Suppressor macrophage (primary cell): ENCODE results near the gene DNMT3A.
A peak's percentile ranks its signal among the peaks of the same experiment; 100 is the strongest.

Source experiments
- DNase-seq, 4 experiments: peaks; one replicate each; pipeline ENCODE4 v3.0.0-alpha.2; 2020 to 2022

DNMT3A gene

GRCh38 chr2:25304826-25305596 lies 36.7 kb downstream of the DNMT3A start:
- peak; percentile 42 to 74 (median 62) for DNase-seq

GRCh38 chr2:25304321-25304720 lies 37.4 kb downstream of the DNMT3A start:
- DNase-seq = peak; percentile 80 to 89 (median 84)

- DNase-seq = peak in 1 of 4 experiments; percentile 48
Measured at GRCh38 chr2:25303633-25304236, 38.0 kb downstream of the DNMT3A start.

- DNase-seq = peak; percentile 48 to 72 (median 64)
Measured at GRCh38 chr2:25302758-25303375, 38.9 kb downstream of the DNMT3A start.

- peak; percentile 85 to 93 (median 88) for DNase-seq
Measured at GRCh38 chr2:25301453-25302352, 40.0 kb downstream of the DNMT3A start.

- DNase-seq = no peak
Measured at GRCh38 chr2:25300001-25300400, 41.7 kb downstream of the DNMT3A start.

GRCh38 chr2:25298776-25299431 lies 42.8 kb downstream of the DNMT3A start:
- DNase-seq = no peak

- DNase-seq = no peak
Measured at GRCh38 chr2:25297738-25298137, 44.0 kb downstream of the DNMT3A start.

- no peak for DNase-seq
Measured at GRCh38 chr2:25295621-25296020, 46.1 kb downstream of the DNMT3A start.

GRCh38 chr2:25294573-25295462 lies 46.9 kb downstream of the DNMT3A start:
- DNase-seq = peak; percentile 79 to 91 (median 88)

GRCh38 chr2:25293958-25294562 lies 47.7 kb downstream of the DNMT3A start:
- peak in 3 of 4 experiments; percentile 32 to 50 (median 42) for DNase-seq

- DNase-seq = no peak
Measured at GRCh38 chr2:25293145-25293544, 48.6 kb downstream of the DNMT3A start.

GRCh38 chr2:25292408-25292807 lies 49.3 kb downstream of the DNMT3A start:
- no peak for DNase-seq

- DNase-seq = peak in 3 of 4 experiments; percentile 31 to 61 (median 46)
Measured at GRCh38 chr2:25290811-25291495, 50.8 kb downstream of the DNMT3A start.

- DNase-seq = no peak
Measured at GRCh38 chr2:25286723-25287483, 54.8 kb downstream of the DNMT3A start.

- peak in 3 of 4 experiments; percentile 72 to 76 (median 75) for DNase-seq
Measured at GRCh38 chr2:25286025-25286400, 55.7 kb downstream of the DNMT3A start.

- DNase-seq = no peak
Measured at GRCh38 chr2:25285265-25286024, 56.3 kb downstream of the DNMT3A start.

- no peak for DNase-seq
Measured at GRCh38 chr2:25284756-25285155, 57.0 kb downstream of the DNMT3A start.
